ENCODE measurements around the gene PRKAR2A. TPM values are rescaled to one million over a fixed set of nuclear protein-coding genes. Genes with fewer than 3 reads are reported as not detected.
A peak's percentile ranks its signal among the peaks of the same experiment; 100 is the strongest.

The PRKAR2A gene
- total RNA-seq, 4 donors from 2014 or later: 25.4 to 53.2 (median 29.3) TPM

- 64 to 68% methylated on average over 3 of the region's 3 CpGs for WGBS, 2 donors
- peak in 1 of 2 donors; percentile 65 for DNase-seq (ENCODE audit: low spot score in 2 of 2)
- intact Hi-C loops (cut with DNase I; ENCODE audit: low total_unique reads): no loop called here
These were observed 3.7 kb upstream of the PRKAR2A start for GRCh38 chr3:48851407-48851806.

DNA sequence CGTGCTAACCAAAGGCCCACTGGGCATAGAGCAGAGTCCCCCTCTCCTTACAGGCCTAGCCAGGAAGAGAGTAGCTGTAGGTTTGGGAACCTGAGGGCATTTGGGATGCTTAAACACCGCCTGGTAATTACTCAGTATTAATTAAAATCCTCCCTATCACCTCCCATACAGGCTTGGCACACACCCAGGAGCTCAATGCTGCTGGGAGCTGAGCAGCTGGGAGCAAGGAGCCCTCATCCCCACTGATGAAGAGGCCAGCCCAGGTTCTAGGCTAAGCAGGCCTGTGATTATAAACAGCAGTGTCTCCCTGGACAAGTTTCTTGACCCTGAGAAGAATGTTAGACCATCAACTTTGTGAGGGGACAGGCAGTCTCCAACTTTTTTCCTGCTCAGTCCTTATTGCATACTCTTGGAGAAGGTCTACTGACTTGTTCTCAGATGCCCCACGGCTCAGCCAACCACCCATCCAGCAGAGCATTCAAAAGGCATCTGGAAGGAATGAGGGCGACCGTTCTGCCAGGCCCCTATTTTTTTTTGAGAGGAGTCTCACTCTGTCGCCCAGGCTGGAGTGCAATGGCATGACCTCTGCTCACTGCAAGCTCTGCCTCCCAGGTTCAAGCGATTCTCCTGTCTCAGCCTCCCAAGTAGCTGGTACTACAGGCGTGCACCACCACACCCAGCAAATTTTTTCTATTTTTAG, 1.3 kb upstream of the PRKAR2A start:
- intact Hi-C loops (cut with DNase I; ENCODE audit: low total_unique reads): no loop called here
- H3K4me3 ChIP-seq (ENCODE audit: low read depth, poor library complexity, severe bottlenecking): no peak overlapping the region
- WGBS, 2 donors: 83 to 88% methylated on average over 8 of the region's 8 CpGs
- DNase-seq (ENCODE audit: low spot score in 2 of 2): peak in 1 of 2 donors; percentile 74
- TF ChIP-seq, protein P1, sequence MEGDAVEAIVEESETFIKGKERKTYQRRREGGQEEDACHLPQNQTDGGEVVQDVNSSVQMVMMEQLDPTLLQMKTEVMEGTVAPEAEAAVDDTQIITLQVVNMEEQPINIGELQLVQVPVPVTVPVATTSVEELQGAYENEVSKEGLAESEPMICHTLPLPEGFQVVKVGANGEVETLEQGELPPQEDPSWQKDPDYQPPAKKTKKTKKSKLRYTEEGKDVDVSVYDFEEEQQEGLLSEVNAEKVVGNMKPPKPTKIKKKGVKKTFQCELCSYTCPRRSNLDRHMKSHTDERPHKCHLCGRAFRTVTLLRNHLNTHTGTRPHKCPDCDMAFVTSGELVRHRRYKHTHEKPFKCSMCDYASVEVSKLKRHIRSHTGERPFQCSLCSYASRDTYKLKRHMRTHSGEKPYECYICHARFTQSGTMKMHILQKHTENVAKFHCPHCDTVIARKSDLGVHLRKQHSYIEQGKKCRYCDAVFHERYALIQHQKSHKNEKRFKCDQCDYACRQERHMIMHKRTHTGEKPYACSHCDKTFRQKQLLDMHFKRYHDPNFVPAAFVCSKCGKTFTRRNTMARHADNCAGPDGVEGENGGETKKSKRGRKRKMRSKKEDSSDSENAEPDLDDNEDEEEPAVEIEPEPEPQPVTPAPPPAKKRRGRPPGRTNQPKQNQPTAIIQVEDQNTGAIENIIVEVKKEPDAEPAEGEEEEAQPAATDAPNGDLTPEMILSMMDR (IDR thresholded peaks at IDR 0.05): no peak
- TF ChIP-seq POLR2A (IDR thresholded peaks at IDR 0.05): no peak

More at GRCh38 chr3:48851407-48851806, 3.7 kb upstream of the PRKAR2A start:
- H3K4me3 ChIP-seq (ENCODE audit: low read depth, poor library complexity, severe bottlenecking): no peak overlapping the region
- TF ChIP-seq POLR2A (IDR thresholded peaks at IDR 0.05): no peak
- TF ChIP-seq, protein P1 (IDR thresholded peaks at IDR 0.05): no peak

- H3K4me3 ChIP-seq (ENCODE audit: low read depth, poor library complexity, severe bottlenecking): peak overlapping the region; percentile 91
- intact Hi-C loops (cut with DNase I; ENCODE audit: low total_unique reads): no loop called here
- 0 to 1% methylated on average over 22 to 29 of the region's 42 CpGs for WGBS, 2 donors
These were observed 596 bp downstream of the PRKAR2A start for GRCh38 chr3:48847053-48847503.

GRCh38 chr3:48845170-48845569, 2.5 kb downstream of the PRKAR2A start:
- DNase-seq (ENCODE audit: low spot score in 2 of 2): peak in 1 of 2 donors; percentile 7
- no peak for TF ChIP-seq POLR2A (IDR thresholded peaks at IDR 0.05)
- TF ChIP-seq, protein P1 (IDR thresholded peaks at IDR 0.05): no peak
- no peak overlapping the region for H3K4me3 ChIP-seq (ENCODE audit: low read depth, poor library complexity, severe bottlenecking)
- 27 to 40% methylated on average over 2 of the region's 2 CpGs for WGBS, 2 donors
- intact Hi-C loops (cut with DNase I; ENCODE audit: low total_unique reads): no loop called here

More at GRCh38 chr3:48847053-48847503, 596 bp downstream of the PRKAR2A start:
- peak; percentile 58 to 95 for DNase-seq (ENCODE audit: low spot score in 2 of 2)
- TF ChIP-seq, protein P1 (IDR thresholded peaks at IDR 0.05): no peak
- no peak for TF ChIP-seq POLR2A (IDR thresholded peaks at IDR 0.05)

- DNase-seq (ENCODE audit: low spot score in 2 of 2): no peak
- no peak overlapping the region for H3K4me3 ChIP-seq (ENCODE audit: low read depth, poor library complexity, severe bottlenecking)
- intact Hi-C loops (cut with DNase I; ENCODE audit: low total_unique reads): no loop called here
- TF ChIP-seq, protein P1 (IDR thresholded peaks at IDR 0.05): no peak
- TF ChIP-seq POLR2A (IDR thresholded peaks at IDR 0.05): no peak
- WGBS, 2 donors: 66% methylated on average over 2 of the region's 2 CpGs
These were observed 10.5 kb downstream of the PRKAR2A start for GRCh38 chr3:48837163-48837562.
